OCI-LY1 (cell line): Measurements from ENCODE around the gene KCNB1.

Experiments used
- H2AFZ ChIP-seq: fragments of 200-600 bp; sonication (generic), shearing (Covaris generic); 2 replicates; pipeline ENCODE4 v1.6.0; 2014; ENCODE audit warnings: antibody characterized with exemption, mild to moderate bottlenecking, low read length
- H3F3A ChIP-seq: fragments of 200-600 bp; sonication (generic), shearing (Covaris generic); 2 replicates; pipeline ENCODE4 v1.6.0; 2014; ENCODE audit warnings: mild to moderate bottlenecking, antibody characterized with exemption, low read length, moderate library complexity; ENCODE audit not compliant: insufficient read depth
- H3K27ac ChIP-seq: fragments of 200-600 bp; sonication (generic); 2 replicates; pipeline ENCODE4 v1.5.1; 2014; ENCODE audit warnings: low read length, mixed run types, mild to moderate bottlenecking, low read depth; ENCODE audit not compliant: poor library complexity, severe bottlenecking
- H3K27me3 ChIP-seq: fragments of 200-600 bp; sonication (generic); 2 replicates; pipeline ENCODE4 v1.6.0; 2014; ENCODE audit warnings: antibody characterized with exemption, mild to moderate bottlenecking, low read length, moderate library complexity; ENCODE audit not compliant: insufficient read depth
- H3K36me3 ChIP-seq: fragments of 200-600 bp; sonication (generic); 2 replicates; pipeline ENCODE4 v1.6.1; 2014; ENCODE audit warnings: mild to moderate bottlenecking, antibody characterized with exemption, low read length, moderate library complexity, mixed read lengths; ENCODE audit not compliant: insufficient read depth
- H3K4me1 ChIP-seq: fragments of 200-600 bp; sonication (generic); 2 replicates; pipeline ENCODE4 v1.5.1; 2014; ENCODE audit warnings: mild to moderate bottlenecking, low read length, moderate library complexity; ENCODE audit not compliant: insufficient read depth, severe bottlenecking
- H3K4me2 ChIP-seq: fragments of 200-600 bp; sonication (generic), shearing (Covaris generic); 2 replicates; pipeline ENCODE4 v1.6.1; 2014; ENCODE audit warnings: low read length
- H3K4me3 ChIP-seq: fragments of 200-600 bp; sonication (generic); 2 replicates; pipeline ENCODE4 v1.5.1; 2014; ENCODE audit warnings: low read length, low read depth, mild to moderate bottlenecking, mixed read lengths; ENCODE audit not compliant: poor library complexity, severe bottlenecking
- H3K79me2 ChIP-seq: fragments of 200-600 bp; shearing (Covaris generic); 2 replicates; pipeline ENCODE4 v1.6.1; 2016; ENCODE audit warnings: mixed run types, low read length, mixed read lengths; ENCODE audit not compliant: insufficient read depth
- H3K9ac ChIP-seq: fragments of 200-600 bp; sonication (generic), shearing (Covaris generic); 2 replicates; pipeline ENCODE4 v1.6.1; 2014; ENCODE audit warnings: mild to moderate bottlenecking, low read length, mixed read lengths
- H3K9me2 ChIP-seq: fragments of 200-600 bp; sonication (generic), shearing (Covaris generic); 2 replicates; pipeline ENCODE4 v1.6.1; 2014; ENCODE audit warnings: low read depth, mild to moderate bottlenecking, low read length, mixed read lengths
- H3K9me3 ChIP-seq: fragments of 200-600 bp; shearing (Covaris generic); 2 replicates; pipeline ENCODE4 v1.6.1; 2014; ENCODE audit warnings: low read length, mixed read lengths
- H4K20me1 ChIP-seq: fragments of 200-600 bp; sonication (generic), shearing (Covaris generic); 2 replicates; pipeline ENCODE4 v1.6.0; 2016; ENCODE audit warnings: mild to moderate bottlenecking, low read length; ENCODE audit not compliant: insufficient read depth
- EZH2 ChIP-seq: fragments of 200-600 bp; sonication (generic), shearing (Covaris generic); IDR thresholded peaks from 2 replicates; pipeline ENCODE4 v1.8.0; 2017; ENCODE audit warnings: borderline replicate concordance, mixed run types, mild to moderate bottlenecking, antibody characterized with exemption, low read length, moderate library complexity, mixed read lengths
- TF ChIP-seq, protein P1 (sequence below): fragments of 200-600 bp; sonication (generic), shearing (Covaris generic); IDR thresholded peaks from 2 replicates; pipeline ENCODE4 v1.5.1; 2017; ENCODE audit warnings: mild to moderate bottlenecking, antibody characterized with exemption, low read length, moderate library complexity, mixed read lengths

Gene KCNB1

DNA sequence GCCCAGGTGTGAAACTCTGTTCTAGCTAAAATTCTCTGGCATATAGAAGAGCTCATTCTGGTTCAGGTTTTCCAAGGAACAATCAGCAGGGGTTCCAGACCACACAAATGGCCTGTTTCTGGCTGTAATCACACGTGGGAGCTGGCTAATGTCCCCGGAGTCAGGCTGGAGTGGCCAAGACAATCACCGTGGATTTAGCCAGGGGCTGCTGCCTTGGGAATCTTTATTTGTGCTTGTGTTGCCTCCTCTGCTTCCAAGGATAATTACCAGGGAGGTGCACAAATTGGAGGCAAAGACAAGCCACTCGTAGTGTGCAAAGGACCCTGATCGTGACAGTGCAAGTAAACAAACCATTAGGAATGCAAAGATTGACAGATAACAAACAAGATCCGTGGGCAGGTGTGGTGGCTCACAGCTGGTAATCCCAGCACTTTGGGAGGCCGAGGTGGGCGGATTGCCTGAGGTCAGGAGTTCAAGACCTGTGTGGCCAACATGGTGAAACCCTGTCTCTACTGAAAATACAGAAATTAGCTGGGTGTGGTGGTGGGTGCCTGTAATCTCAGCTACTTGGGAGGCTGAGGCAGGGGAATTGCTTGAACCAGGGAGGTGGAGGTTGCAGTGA is 77.3 kb downstream of the KCNB1 start:
- no peak for TF ChIP-seq EZH2
- TF ChIP-seq, protein P1, sequence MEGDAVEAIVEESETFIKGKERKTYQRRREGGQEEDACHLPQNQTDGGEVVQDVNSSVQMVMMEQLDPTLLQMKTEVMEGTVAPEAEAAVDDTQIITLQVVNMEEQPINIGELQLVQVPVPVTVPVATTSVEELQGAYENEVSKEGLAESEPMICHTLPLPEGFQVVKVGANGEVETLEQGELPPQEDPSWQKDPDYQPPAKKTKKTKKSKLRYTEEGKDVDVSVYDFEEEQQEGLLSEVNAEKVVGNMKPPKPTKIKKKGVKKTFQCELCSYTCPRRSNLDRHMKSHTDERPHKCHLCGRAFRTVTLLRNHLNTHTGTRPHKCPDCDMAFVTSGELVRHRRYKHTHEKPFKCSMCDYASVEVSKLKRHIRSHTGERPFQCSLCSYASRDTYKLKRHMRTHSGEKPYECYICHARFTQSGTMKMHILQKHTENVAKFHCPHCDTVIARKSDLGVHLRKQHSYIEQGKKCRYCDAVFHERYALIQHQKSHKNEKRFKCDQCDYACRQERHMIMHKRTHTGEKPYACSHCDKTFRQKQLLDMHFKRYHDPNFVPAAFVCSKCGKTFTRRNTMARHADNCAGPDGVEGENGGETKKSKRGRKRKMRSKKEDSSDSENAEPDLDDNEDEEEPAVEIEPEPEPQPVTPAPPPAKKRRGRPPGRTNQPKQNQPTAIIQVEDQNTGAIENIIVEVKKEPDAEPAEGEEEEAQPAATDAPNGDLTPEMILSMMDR = no peak
- no peaks in the 10 kb centered on the region for H3F3A ChIP-seq
- no peak overlapping the region for H3K27ac ChIP-seq
- no peaks in the 10 kb centered on the region for H4K20me1 ChIP-seq
- H3K36me3 ChIP-seq = no peaks in the 10 kb centered on the region
- no peaks in the 10 kb centered on the region for H3K79me2 ChIP-seq
- H2AFZ ChIP-seq = no peak overlapping the region
- no peak overlapping the region for H3K4me2 ChIP-seq
- H3K4me3 ChIP-seq = no peak overlapping the region
- H3K9me3 ChIP-seq = no peaks in the 10 kb centered on the region
- H3K9ac ChIP-seq = no peak overlapping the region
- no peaks in the 10 kb centered on the region for H3K4me1 ChIP-seq
- H3K9me2 ChIP-seq = no peaks in the 10 kb centered on the region
- H3K27me3 ChIP-seq = 0 out of 2 replicates have a peak, but pooled peaks cover 3% of the 10 kb centered on the region

DNA sequence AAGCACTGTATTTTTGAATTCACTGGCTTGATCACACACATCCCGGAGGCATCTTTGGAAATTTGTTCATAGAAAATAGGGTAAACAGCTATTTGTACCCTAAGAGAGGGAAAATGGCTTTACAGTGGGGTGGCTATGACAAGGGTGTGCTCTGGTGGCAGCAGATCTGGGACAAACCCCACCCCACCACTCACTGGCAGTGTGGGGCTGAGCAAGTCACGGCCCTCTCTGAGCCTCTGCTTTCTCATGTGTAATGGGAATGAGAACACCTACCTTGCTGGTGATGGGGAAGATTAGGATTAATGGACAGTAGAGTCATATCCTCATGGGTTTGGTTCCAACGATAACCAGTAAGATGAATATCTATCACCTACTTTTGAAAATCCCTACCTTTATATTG is 78.0 kb downstream of the KCNB1 start:
- Histone ChIP-seq H3K4me3 (no peak overlapping the region), H3K9ac (no peak overlapping the region), H2AFZ (no peak overlapping the region), H3K9me3 (no peaks in the 10 kb centered on the region), H3K79me2 (no peaks in the 10 kb centered on the region), H4K20me1 (no peaks in the 10 kb centered on the region), H3F3A (no peaks in the 10 kb centered on the region), H3K36me3 (no peaks in the 10 kb centered on the region), H3K27me3 (0 out of 2 replicates have a peak, but pooled peaks cover 3% of the 10 kb centered on the region), H3K4me1 (no peaks in the 10 kb centered on the region), H3K4me2 (no peak overlapping the region), H3K9me2 (no peaks in the 10 kb centered on the region), H3K27ac (no peak overlapping the region)
- TF ChIP-seq EZH2 = no peak
- TF ChIP-seq, protein P1 = no peak

DNA sequence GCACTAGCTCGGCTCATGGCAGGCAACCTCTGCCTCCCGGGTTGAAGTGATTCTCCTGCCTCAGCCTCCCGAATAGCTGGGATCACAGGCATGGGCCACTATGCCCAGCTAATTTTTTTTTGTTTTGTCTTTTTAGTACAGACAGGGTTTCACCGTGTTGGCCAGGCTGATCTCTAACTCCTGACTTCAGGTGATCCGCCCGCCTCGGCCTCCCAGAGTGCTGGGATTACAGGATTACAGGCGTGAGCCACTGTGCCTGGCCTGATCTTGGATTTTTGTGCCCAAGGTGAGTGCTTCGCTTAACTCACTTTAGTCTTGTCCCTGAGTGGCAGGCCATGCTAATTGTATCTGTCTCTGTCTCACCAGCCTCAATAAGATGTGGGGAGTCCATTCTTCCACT is 78.6 kb downstream of the KCNB1 start:
- no peaks in the 10 kb centered on the region for H4K20me1 ChIP-seq
- no peak overlapping the region for H3K4me3 ChIP-seq
- no peaks in the 10 kb centered on the region for H3K79me2 ChIP-seq
- no peaks in the 10 kb centered on the region for H3K9me3 ChIP-seq
- no peaks in the 10 kb centered on the region for H3K4me1 ChIP-seq
- no peaks in the 10 kb centered on the region for H3K9me2 ChIP-seq
- no peaks in the 10 kb centered on the region for H3K36me3 ChIP-seq
- no peak overlapping the region for H3K9ac ChIP-seq
- H3K27me3 ChIP-seq = 0 out of 2 replicates have a peak, but pooled peaks cover 3% of the 10 kb centered on the region
- no peak overlapping the region for H3K4me2 ChIP-seq
- no peak for TF ChIP-seq EZH2
- TF ChIP-seq, protein P1 = no peak
- no peak overlapping the region for H3K27ac ChIP-seq
- H3F3A ChIP-seq = no peaks in the 10 kb centered on the region
- H2AFZ ChIP-seq = no peak overlapping the region
